ENCODE measurements around the gene MSH2.

GRCh38 chr2:47354013-47354847 lies 48.7 kb upstream of the MSH2 start:
- TF ChIP-seq POLR2A (IDR thresholded peaks at IDR 0.05) (no peak), CTCF (IDR thresholded peaks at IDR 0.05) (no peak), EP300 (IDR thresholded peaks at IDR 0.05) (no peak), POLR2AphosphoS5 (IDR thresholded peaks at IDR 0.05) (no peak)
